ENCODE data around the gene CHIC2.

CHIC2 gene

GRCh38 chr4:54001668-54002365, 62.6 kb downstream of the CHIC2 start:
- no peak for TF ChIP-seq CTCF (IDR thresholded peaks at IDR 0.05)

- no peak for TF ChIP-seq CTCF (IDR thresholded peaks at IDR 0.05)
Measured at GRCh38 chr4:53997898-53998297, 66.5 kb downstream of the CHIC2 start.

DNA sequence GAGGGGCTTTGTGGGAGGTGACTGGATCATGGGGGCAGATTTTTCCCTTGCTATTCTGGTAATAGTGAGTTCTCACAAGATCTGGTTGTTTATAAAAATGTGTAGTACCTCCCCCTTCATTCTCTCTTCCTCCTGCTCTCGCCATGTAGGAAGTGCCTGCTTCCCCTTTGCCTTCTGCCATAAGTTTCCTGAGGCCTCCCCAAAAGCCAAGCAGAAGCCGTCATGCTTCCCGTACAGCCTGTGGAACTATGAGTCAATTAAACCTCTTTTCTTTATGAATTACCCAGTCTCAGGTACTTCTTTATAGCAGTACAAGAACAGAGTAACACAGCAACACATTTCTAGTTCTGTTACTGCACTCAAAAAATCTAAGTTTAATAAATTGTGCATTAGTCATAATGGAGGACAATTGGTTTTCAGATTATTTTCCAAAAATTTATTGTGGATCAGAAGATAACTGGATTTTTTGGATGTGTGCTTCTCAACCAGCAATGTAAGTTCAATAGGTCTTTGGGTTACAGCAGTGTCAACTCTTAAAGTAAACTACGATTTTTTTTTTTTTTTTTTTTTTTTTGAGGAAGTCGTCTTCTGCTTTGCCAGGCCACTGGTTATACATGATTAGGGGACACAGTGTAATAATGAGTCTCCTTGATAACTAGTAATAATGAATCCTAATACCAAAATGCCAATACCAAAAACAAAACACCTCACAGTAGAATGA, 69.9 kb downstream of the CHIC2 start:
- TF ChIP-seq CTCF (IDR thresholded peaks at IDR 0.05): no peak

DNA sequence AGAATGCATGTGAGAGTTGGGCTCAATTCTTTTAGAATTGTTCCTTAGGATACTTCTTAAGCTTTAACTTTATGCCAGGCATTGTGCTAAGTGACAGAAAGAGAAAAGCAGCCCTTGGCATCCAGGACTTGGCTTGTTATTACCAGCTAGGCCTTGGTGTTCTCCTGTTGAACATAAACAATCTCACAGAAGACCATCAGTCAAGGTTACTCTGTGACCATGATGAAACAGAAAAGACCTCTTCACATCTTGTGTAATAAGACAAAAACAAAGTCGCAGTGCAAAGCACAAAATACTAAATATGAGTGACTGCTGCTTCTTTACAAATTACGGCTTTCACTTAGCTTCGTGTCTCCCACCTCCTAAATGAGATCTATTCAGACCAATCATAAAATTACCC, 71.6 kb downstream of the CHIC2 start:
- TF ChIP-seq CTCF (IDR thresholded peaks at IDR 0.05): no peak

GRCh38 chr4:53991821-53992220, 72.6 kb downstream of the CHIC2 start:
- no peak for TF ChIP-seq CTCF (IDR thresholded peaks at IDR 0.05)

DNA sequence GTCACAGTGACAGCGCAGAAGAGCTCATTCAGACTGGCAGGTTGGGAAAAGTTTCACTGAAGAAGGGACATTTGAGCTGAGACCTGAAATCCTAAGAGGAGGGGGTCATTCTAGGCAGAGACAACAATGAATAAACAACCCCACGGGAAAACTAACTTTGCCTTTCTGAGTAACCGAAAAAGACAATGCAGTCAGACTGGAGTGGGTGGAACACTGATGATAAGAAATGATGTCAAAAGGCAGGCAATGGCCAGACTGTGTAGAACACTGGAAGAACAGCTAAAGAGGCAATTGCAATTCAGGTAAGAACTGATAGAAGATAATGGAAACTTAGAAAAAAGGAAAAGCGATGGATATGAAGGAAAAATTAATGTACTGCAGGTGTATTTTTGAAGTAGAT, 73.8 kb downstream of the CHIC2 start:
- no peak for TF ChIP-seq CTCF (IDR thresholded peaks at IDR 0.05)

- no peak for TF ChIP-seq CTCF (IDR thresholded peaks at IDR 0.05)
Measured at GRCh38 chr4:53987761-53988171, 76.6 kb downstream of the CHIC2 start.

Measured in LNCAP (cell line).